Pancreas (tissue), 10 donors: ENCODE results near the gene TSPAN17. TPM values are rescaled to one million over a fixed set of nuclear protein-coding genes. Genes with fewer than 3 reads are reported as not detected.

Source experiments
- ATAC-seq, 4 donors: fragments of 200-7000 bp; cut with Tn5 transposase; one replicate each; pipeline versions ENCODE4 v1.8.0 to v1.9.1; 2020; ENCODE audit warnings: mild to moderate bottlenecking in 4 of 4, moderate library complexity in 4 of 4
- DNase-seq, 6 donors: peaks; one replicate each; pipeline ENCODE4 v3.0.0-alpha.2; 2020
- FAIRE-seq: peaks from 2 replicates; lab custom pipeline; 2012; peaks lifted over from hg19 to GRCh38; lab: Jason Lieb, UNC
- H3K27ac ChIP-seq, 4 donors: fragments of 200-600 bp; sonication (generic); 1 replicate in 3 of 4; 2 replicates in 1 of 4; pipeline versions ENCODE4 v1.5.0 to v1.8.0; 2020
- H3K27me3 ChIP-seq, 4 donors: fragments of 200-600 bp; one replicate each; pipeline ENCODE4 v1.8.0; 2021
- H3K36me3 ChIP-seq, 3 donors: fragments of 200-600 bp; sonication (generic) in 1 of 3; one replicate each; pipeline versions ENCODE4 v1.5.0 to v1.8.0; 2020 to 2021
- H3K4me1 ChIP-seq, 3 donors: fragments of 200-600 bp; one replicate each; pipeline ENCODE4 v1.8.0; 2021
- H3K4me3 ChIP-seq, 4 donors: fragments of 200-600 bp; sonication (generic) in 2 of 4; one replicate each; pipeline versions ENCODE4 v1.5.0 to v1.8.0; 2020 to 2021
- H3K9me3 ChIP-seq, 4 donors: fragments of 200-600 bp; one replicate each; pipeline ENCODE4 v1.8.0; 2021
- WGBS, 2 donors: extraction: QIAGEN DNeasy Blood & Tissue Kit; methylation state at CpG; one replicate each; pipeline ENCODE4 v1.1.7; 2013; 5-methylcytosine and 5-hydroxymethylcytosine counted together
- intact Hi-C, 3 donors: fragments of 100-400 bp; cut with DNase I; formaldehyde crosslinking; loops; one replicate each; pipeline versions ENCODE4 v1.11.1 to v1.14.2; 2022
- polyA plus RNA-seq, 2 donors: library from polyadenylated mRNA; stranded (reverse); fragments of 200-250 nt; gene quantifications; one replicate each; pipeline ENCODE4 v1.2.3, GENCODE V29; 2013
- total RNA-seq, 6 donors: library from RNA; stranded (reverse); fragmentation: NEBNext Ultra II Directional in 4 of 6; extraction: Animal tissue kit (Norgen Biotek cat#: 25700) in 4 of 6; gene quantifications; one replicate each; pipeline versions ENCODE4 v1.2.1 to v1.2.4, GENCODE V29; 2021 to 2023
- TF ChIP-seq, protein P1 (sequence below), 4 donors: fragments of 200-600 bp; sonication (generic) in 3 of 4; IDR thresholded peaks; one replicate each; pipeline versions ENCODE4 v1.5.0 to v1.8.0; 2021; ENCODE audit warnings: antibody characterized with exemption in 4 of 4
- donor health status: healthy with polysubstance abuse.
- donor health status: DM: no; HTN: no; CAD: no; lungs with moderate emphysema.
- donor health status: DM: no; HTN: no; CAD: no.
- donor health status: control.
- donor health status: control.
- donor health status: Bipolar disorder and iron deficiency.
- donor health status: DM: yes; HTN: yes; CAD: no.
- donor health status: DM: no; HTN: no; CAD: no.
- donor health status: DM: no; HTN: no; CAD: no.
- donor health status: DM: yes; HTN: yes; CAD: no.

Gene TSPAN17
- total and polyA plus RNA-seq, 8 donors: 12.4 to 30.1 (median 18.7) TPM

DNA sequence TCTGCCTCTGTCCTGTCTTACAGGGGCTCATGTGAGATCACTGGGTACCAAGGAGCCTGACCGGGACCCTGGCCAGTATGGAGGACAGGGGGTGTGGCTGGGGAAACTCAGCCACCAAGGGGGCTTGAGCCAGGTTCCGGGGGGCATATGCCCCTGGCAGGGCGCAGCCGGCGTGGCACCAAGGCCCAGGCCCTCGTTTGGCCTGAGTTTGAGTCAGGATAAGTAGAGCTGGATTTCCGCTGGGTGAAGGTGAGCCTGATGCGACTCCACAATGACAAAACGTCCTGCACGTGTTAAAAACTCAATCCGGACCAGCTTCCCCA is 616 bp upstream of the TSPAN17 start:
- Histone ChIP-seq H3K27ac (peak overlapping the region; percentile 23 to 50 (median 38)), H3K36me3 (no peaks in the 10 kb centered on the region), H3K4me3 (peak overlapping the region in 3 of 4 donors; percentile 11 to 74 (median 56)), H3K4me1 (peaks cover 0 to 6% (median 3%) of the 10 kb centered on the region in 3 donors), H3K9me3 (no peaks in the 10 kb centered on the region), H3K27me3 (no peaks in the 10 kb centered on the region)
- WGBS, 2 donors: 28 to 36% methylated on average over 11 of the region's 11 CpGs
- DNase-seq (no peak), ATAC-seq (peak in 1 of 4 donors; percentile 12), FAIRE-seq (no peak)
- intact Hi-C loops: no loop called here
- TF ChIP-seq, protein P1, sequence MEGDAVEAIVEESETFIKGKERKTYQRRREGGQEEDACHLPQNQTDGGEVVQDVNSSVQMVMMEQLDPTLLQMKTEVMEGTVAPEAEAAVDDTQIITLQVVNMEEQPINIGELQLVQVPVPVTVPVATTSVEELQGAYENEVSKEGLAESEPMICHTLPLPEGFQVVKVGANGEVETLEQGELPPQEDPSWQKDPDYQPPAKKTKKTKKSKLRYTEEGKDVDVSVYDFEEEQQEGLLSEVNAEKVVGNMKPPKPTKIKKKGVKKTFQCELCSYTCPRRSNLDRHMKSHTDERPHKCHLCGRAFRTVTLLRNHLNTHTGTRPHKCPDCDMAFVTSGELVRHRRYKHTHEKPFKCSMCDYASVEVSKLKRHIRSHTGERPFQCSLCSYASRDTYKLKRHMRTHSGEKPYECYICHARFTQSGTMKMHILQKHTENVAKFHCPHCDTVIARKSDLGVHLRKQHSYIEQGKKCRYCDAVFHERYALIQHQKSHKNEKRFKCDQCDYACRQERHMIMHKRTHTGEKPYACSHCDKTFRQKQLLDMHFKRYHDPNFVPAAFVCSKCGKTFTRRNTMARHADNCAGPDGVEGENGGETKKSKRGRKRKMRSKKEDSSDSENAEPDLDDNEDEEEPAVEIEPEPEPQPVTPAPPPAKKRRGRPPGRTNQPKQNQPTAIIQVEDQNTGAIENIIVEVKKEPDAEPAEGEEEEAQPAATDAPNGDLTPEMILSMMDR (IDR thresholded peaks at IDR 0.05): no peak

DNA sequence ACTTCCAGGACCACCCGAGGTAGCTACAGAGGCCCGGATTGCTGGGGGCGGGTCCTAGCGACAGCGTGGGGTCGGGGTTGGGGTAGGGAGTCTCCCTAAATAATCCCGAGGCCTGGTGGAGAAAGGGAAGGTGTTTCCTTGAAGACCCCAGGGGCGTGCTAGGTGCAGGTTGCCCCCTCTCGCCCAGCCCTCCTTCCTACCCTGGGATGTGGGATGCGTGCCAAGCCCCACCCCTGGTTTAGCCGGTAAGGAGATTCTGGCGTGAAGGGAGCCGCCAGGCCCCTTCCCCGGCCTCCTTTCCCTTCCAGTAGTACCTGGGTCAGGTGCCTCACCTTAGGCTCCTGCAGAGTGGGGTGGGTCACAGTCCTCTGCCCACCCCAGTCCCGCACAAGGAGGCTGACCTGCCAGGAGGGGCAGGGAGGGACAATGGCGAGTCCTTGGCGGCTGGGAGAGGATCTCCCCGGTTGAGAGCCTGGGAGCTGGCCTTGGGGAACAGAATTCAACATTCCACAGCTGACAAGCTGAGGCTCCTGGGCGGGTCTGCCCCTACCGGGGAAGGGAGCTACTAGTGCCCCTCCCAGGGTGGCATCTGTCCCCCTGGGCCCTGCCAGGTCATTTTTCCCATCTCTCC is 674 bp downstream of the TSPAN17 start:
- H3K27me3 ChIP-seq: no peaks in the 10 kb centered on the region
- no peak for FAIRE-seq
- H3K36me3 ChIP-seq: no peaks in the 10 kb centered on the region
- H3K9me3 ChIP-seq: no peaks in the 10 kb centered on the region
- H3K4me1 ChIP-seq: peaks cover 0 to 6% (median 3%) of the 10 kb centered on the region in 3 donors
- H3K27ac ChIP-seq: peak overlapping the region in 3 of 4 donors; percentile 42 to 60 (median 57)
- intact Hi-C loops: no loop called here
- peak; percentile 55 to 90 (median 80) for DNase-seq
- TF ChIP-seq, protein P1 (IDR thresholded peaks at IDR 0.05): no peak
- H3K4me3 ChIP-seq: peak overlapping the region; percentile 55 to 74 (median 56)
- ATAC-seq: peak; percentile 22 to 32 (median 27)
- 2 to 3% methylated on average over 20 of the region's 20 CpGs for WGBS, 2 donors

DNA sequence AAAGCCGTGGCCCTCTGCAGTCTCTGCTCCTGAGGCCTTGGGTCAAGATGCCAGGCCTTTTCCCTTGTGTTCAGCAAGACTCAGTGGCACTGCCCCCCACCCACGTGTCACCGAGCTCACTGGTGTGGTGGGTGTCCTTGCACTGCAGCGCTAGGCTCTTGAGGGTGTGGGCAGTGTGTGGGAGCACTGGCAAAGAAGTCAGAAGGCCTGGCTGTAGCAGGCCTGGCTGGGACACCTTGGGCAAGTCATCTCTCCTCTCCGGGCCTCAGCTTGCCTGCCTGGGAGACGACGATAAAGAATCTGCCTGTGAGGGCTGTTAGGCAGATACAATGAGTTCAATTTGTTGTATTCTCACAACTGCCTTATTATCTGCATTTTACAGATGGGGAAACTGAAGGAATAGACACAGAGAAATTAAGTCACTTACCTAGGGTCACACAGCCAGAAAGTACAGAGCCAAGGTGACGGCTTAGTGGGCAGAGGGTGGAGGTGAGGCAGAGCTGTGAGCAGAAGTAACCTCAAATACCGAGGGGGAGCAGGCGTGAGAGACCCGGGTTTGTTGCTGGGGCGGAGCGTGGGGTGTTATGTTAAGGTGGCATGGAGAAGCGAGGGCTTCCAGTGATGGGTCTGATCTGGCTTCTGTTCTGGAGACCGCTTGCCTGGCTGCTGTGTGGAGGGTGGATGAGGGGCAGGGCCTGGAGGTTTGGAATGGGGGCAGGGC is 1.4 kb downstream of the TSPAN17 start:
- H3K4me3 ChIP-seq: peak overlapping the region in 3 of 4 donors; percentile 55 to 74 (median 56)
- DNase-seq: peak in 1 of 6 donors; percentile 48

DNA sequence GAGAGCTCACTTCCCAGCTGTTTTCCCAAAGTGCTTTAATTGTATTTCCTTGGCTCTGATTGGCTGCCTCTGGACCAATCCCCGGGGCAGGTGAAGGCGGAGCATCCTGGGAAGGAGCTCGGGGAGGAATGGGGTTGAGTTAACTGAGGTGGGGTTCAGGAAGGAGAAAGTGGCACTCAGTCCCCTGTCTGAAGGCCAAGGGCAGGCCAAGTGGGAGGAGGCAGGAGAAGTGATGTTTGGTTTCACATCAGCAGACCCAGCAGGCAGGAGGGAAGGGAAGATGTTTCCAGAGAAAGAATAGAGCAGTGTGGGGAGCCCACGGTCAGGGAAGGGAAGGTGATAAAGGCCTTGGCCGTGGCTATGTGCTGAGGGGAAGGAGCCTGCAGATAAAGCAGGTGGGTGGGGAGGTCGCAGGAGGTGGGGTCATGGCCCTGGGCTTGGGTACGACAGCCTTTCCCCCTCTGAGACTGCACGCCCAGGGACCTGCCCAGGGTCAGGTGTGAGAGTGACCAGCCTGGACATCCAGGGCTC is 3.1 kb downstream of the TSPAN17 start:
- H3K27me3 ChIP-seq: no peaks in the 10 kb centered on the region
- no peak overlapping the region for H3K4me3 ChIP-seq
- H3K4me1 ChIP-seq: peaks cover 0 to 6% (median 3%) of the 10 kb centered on the region in 3 donors
- intact Hi-C loops: no loop called here
- FAIRE-seq (no peak), DNase-seq (peak in 1 of 6 donors; percentile 35), ATAC-seq (no peak)
- TF ChIP-seq, protein P1 (IDR thresholded peaks at IDR 0.05): no peak
- WGBS, 2 donors: 69 to 77% methylated on average over 7 to 8 of the region's 8 CpGs
- no peaks in the 10 kb centered on the region for H3K9me3 ChIP-seq
- no peaks in the 10 kb centered on the region for H3K36me3 ChIP-seq
- H3K27ac ChIP-seq: no peak overlapping the region

More for the DNA sequence above, 1.4 kb downstream of the TSPAN17 start:
- Histone ChIP-seq H3K27me3 (no peaks in the 10 kb centered on the region), H3K36me3 (no peaks in the 10 kb centered on the region), H3K9me3 (no peaks in the 10 kb centered on the region), H3K27ac (peak overlapping the region in 2 of 4 donors; percentile 42 to 57), H3K4me1 (peaks cover 0 to 6% (median 3%) of the 10 kb centered on the region in 3 donors)
- FAIRE-seq: no peak
- intact Hi-C loops: no loop called here
- no peak for ATAC-seq
- 68 to 71% methylated on average over 15 of the region's 15 CpGs for WGBS, 2 donors
- TF ChIP-seq, protein P1 (IDR thresholded peaks at IDR 0.05): no peak
